Liver (tissue), 9 donors: ENCODE data around the gene SDSL. TPM values are rescaled to one million over a fixed set of nuclear protein-coding genes. Genes with fewer than 3 reads are reported as not detected.

Experiments used
- DNase-seq: peaks from one replicate; pipeline ENCODE4 v3.0.0-alpha.2; 2017; ENCODE audit warnings: low spot score
- H3K27ac ChIP-seq, 2 donors: one replicate each; pipeline ENCODE4 v1.7.0; 2013; ENCODE audit warnings: inconsistent platforms in 2 of 2, low read length in 2 of 2, control low read depth in 1 of 2, low read depth in 1 of 2, mild to moderate bottlenecking in 1 of 2
- H3K27me3 ChIP-seq, 4 donors: one replicate each; pipeline versions ENCODE4 v1.6.1 to v1.7.0; 2013; ENCODE audit warnings: low read length in 3 of 4, inconsistent platforms in 1 of 4, mild to moderate bottlenecking in 1 of 4, moderate library complexity in 1 of 4; ENCODE audit not compliant: control insufficient read depth in 4 of 4, insufficient read depth in 4 of 4
- H3K36me3 ChIP-seq, 4 donors: one replicate each; pipeline versions ENCODE4 v1.6.1 to v1.7.0; 2013; ENCODE audit warnings: low read length in 3 of 4, mild to moderate bottlenecking in 3 of 4, low read depth in 1 of 4, moderate library complexity in 1 of 4; ENCODE audit not compliant: control insufficient read depth in 4 of 4, insufficient read depth in 3 of 4
- H3K4me1 ChIP-seq, 4 donors: one replicate each; pipeline versions ENCODE4 v1.6.1 to v1.7.0; 2013; ENCODE audit warnings: low read length in 3 of 4, mild to moderate bottlenecking in 3 of 4, moderate library complexity in 1 of 4; ENCODE audit not compliant: control insufficient read depth in 4 of 4, insufficient read depth in 4 of 4
- H3K4me3 ChIP-seq, 3 donors: one replicate each; pipeline versions ENCODE4 v1.6.1 to v1.7.0; 2013; ENCODE audit warnings: low read length in 3 of 3, control low read depth in 1 of 3, low read depth in 1 of 3, mild to moderate bottlenecking in 1 of 3
- H3K9ac ChIP-seq, 2 donors: one replicate each; pipeline ENCODE4 v1.7.0; 2013; ENCODE audit warnings: low read length in 2 of 2, mild to moderate bottlenecking in 2 of 2, moderate library complexity in 2 of 2, control low read depth in 1 of 2, low read depth in 1 of 2
- H3K9me3 ChIP-seq, 4 donors: one replicate each; pipeline versions ENCODE4 v1.6.1 to v1.7.0; 2013; ENCODE audit warnings: low read length in 3 of 4; ENCODE audit not compliant: control insufficient read depth in 4 of 4
- EGR1 ChIP-seq, 2 donors: IDR thresholded peaks; 2 replicates each; pipeline ENCODE4 v1.6.1; 2016 to 2018; ENCODE audit warnings: antibody characterized with exemption in 2 of 2, low read depth in 2 of 2
- FOXA1 ChIP-seq: IDR thresholded peaks from 2 replicates; pipeline ENCODE4 v1.6.1; 2016; ENCODE audit warnings: antibody characterized with exemption
- FOXA2 ChIP-seq: IDR thresholded peaks from 2 replicates; pipeline ENCODE4 v1.6.1; 2016; ENCODE audit warnings: antibody characterized with exemption
- GABPA ChIP-seq, 2 donors: IDR thresholded peaks in 1 of 2; conservative IDR thresholded peaks in 1 of 2; 2 replicates each; pipeline ENCODE4 v1.6.1; 2016; ENCODE audit warnings: antibody characterized with exemption in 2 of 2, mild to moderate bottlenecking in 1 of 2, moderate library complexity in 1 of 2
- HNF4A ChIP-seq, 2 donors: conservative IDR thresholded peaks; 2 replicates each; pipeline ENCODE4 v1.6.1; 2016; ENCODE audit warnings: antibody characterized with exemption in 2 of 2, mild to moderate bottlenecking in 2 of 2
- HNF4G ChIP-seq: IDR thresholded peaks from 2 replicates; pipeline ENCODE4 v1.6.1; 2016; ENCODE audit warnings: antibody characterized with exemption
- JUND ChIP-seq, 2 donors: IDR thresholded peaks; 2 replicates each; pipeline ENCODE4 v1.6.1; 2016; ENCODE audit warnings: antibody characterized with exemption in 2 of 2
- NR2F2 ChIP-seq: IDR thresholded peaks from 2 replicates; pipeline ENCODE4 v1.6.1; 2016; ENCODE audit warnings: antibody characterized with exemption
- RAD21 ChIP-seq, 2 donors: IDR thresholded peaks; 2 replicates each; pipeline ENCODE4 v1.6.1; 2016; ENCODE audit warnings: antibody characterized with exemption in 2 of 2, mild to moderate bottlenecking in 2 of 2
- RXRA ChIP-seq, 2 donors: IDR thresholded peaks; 2 replicates each; pipeline ENCODE4 v1.6.1; 2017 to 2018; ENCODE audit warnings: antibody characterized with exemption in 2 of 2, mild to moderate bottlenecking in 1 of 2
- SP1 ChIP-seq: IDR thresholded peaks from 2 replicates; pipeline ENCODE4 v1.6.1; 2018; ENCODE audit warnings: antibody characterized with exemption, mild to moderate bottlenecking
- TAF1 ChIP-seq: conservative IDR thresholded peaks from 2 replicates; pipeline ENCODE4 v1.6.1; 2016; ENCODE audit warnings: antibody characterized with exemption, mild to moderate bottlenecking
- YY1 ChIP-seq: IDR thresholded peaks from 2 replicates; pipeline ENCODE4 v1.6.1; 2016; ENCODE audit warnings: antibody characterized with exemption, mild to moderate bottlenecking
- WGBS: extraction: QIAGEN DNeasy Blood & Tissue Kit; methylation state at CpG from one replicate; pipeline ENCODE4 v1.1.7; 2013; 5-methylcytosine and 5-hydroxymethylcytosine counted together
- polyA plus RNA-seq, 2 donors: library from polyadenylated mRNA; stranded (reverse) in 1 of 2; unstranded in 1 of 2; fragments of 200-250 nt in 1 of 2; fragments of >200 nt in 1 of 2; fragmentation: Nextera tagmentation in 1 of 2; extraction: Ambion mirVana in 1 of 2; gene quantifications; one replicate each; pipeline versions ENCODE4 v1.2.1 to v1.2.3, GENCODE V29; 2013 to 2015
- total RNA-seq, 2 donors: library from RNA; depleted of rRNA; stranded (reverse); fragments of >200 nt; gene quantifications; one replicate each; pipeline ENCODE4 v1.2.3, GENCODE V29; 2014
- TF ChIP-seq, protein P1 (sequence below): fragments of 150-350 bp; IDR thresholded peaks from 2 replicates; pipeline ENCODE4 v1.5.1; 2017; ENCODE audit warnings: improper control_type of control experiment, low read depth, low read length; ENCODE audit not compliant: missing input control
- TF ChIP-seq, protein P2 (sequence below): IDR thresholded peaks from 2 replicates; pipeline ENCODE4 v1.6.1; 2016; ENCODE audit warnings: antibody characterized with exemption
- TF ChIP-seq, protein P3 (sequence below): IDR thresholded peaks from 2 replicates; pipeline ENCODE4 v1.6.1; 2016; ENCODE audit warnings: antibody characterized with exemption, mild to moderate bottlenecking
- TF ChIP-seq, protein P4 (sequence below): IDR thresholded peaks from 2 replicates; pipeline ENCODE4 v1.6.1; 2016; ENCODE audit warnings: antibody characterized with exemption
- donor health status: healthy.
- donor health status: healthy.
- donor health status: healthy.
- donor health status: healthy.
- donor health status: healthy.

Gene SDSL
- total and polyA plus RNA-seq, 4 donors: 22.4 to 93.1 (median 33.7) TPM

DNA sequence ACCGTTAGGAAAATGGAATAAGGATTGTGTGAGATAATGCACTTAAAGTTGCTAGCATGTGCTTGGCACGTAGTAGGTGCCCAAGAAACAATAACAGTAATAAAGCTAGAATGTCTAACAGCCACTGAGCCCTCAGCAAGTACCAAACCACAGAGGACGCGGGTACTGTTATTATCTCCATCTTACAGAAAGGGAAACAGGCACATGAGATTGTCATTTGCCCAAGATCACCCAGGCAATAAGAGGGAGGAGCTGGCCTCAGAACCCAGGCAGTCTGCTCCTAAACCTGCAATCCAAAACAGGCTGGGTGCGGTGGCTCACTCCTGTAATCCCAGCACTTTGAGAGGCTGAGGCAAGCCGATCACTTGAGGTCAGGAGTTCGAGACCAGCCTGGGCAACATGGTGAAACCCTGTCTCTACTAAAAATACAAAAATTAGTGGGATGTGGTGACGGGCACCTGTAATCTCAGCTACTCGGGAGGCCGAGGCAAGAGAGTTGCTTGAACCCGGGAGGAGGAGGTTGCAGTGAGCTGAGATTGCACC is 13.4 kb upstream of the SDSL start:
- Histone ChIP-seq H3K27ac (no peak overlapping the region), H3K27me3 (no peaks in the 10 kb centered on the region), H3K36me3 (no peaks in the 10 kb centered on the region), H3K9ac (no peak overlapping the region), H3K4me1 (peaks cover 9 to 30% (median 23%) of the 10 kb centered on the region in 4 donors), H3K9me3 (no peaks in the 10 kb centered on the region), H3K4me3 (no peak overlapping the region)
- DNase-seq: no peak
- 89% methylated on average over 11 of the region's 11 CpGs for WGBS
- TF ChIP-seq EGR1 (IDR thresholded peaks at IDR 0.05; ENCODE audit: low read depth in 2 of 2) (no peak), RAD21 (IDR thresholded peaks at IDR 0.05) (no peak), FOXA2 (no peak)
- TF ChIP-seq, protein P1, sequence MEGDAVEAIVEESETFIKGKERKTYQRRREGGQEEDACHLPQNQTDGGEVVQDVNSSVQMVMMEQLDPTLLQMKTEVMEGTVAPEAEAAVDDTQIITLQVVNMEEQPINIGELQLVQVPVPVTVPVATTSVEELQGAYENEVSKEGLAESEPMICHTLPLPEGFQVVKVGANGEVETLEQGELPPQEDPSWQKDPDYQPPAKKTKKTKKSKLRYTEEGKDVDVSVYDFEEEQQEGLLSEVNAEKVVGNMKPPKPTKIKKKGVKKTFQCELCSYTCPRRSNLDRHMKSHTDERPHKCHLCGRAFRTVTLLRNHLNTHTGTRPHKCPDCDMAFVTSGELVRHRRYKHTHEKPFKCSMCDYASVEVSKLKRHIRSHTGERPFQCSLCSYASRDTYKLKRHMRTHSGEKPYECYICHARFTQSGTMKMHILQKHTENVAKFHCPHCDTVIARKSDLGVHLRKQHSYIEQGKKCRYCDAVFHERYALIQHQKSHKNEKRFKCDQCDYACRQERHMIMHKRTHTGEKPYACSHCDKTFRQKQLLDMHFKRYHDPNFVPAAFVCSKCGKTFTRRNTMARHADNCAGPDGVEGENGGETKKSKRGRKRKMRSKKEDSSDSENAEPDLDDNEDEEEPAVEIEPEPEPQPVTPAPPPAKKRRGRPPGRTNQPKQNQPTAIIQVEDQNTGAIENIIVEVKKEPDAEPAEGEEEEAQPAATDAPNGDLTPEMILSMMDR: no peak

DNA sequence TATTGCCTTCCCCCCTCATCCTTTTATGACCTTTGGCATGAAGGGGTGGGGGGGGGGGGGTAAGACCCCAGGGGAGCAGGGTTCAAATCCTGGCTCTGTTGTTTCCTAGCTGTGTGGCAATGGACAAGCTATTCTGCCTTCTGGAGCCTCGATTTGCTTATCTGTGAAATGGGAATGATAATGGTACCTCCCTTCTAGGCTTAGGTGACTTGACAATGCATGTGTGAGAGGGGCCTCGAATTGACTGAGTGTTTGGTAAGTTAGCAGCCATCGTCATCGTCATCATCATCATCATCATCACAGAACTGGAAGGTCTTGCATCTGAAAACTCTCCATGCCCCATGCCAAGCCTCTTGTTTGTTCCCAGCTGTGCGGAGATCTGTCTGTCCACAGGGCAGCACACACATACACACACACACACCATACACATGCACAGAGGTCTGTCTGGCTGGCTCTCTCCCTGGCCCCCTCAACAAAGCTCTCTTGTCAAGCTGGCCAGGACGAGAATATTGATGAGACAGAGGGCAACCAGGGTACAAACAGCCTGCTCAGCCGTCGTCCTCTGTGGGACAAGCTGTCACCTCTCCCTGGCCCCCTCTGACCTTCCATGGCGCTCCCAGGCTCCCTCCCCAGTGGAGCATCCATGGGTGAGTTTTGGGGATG is 12.6 kb upstream of the SDSL start:
- DNase-seq: no peak
- Histone ChIP-seq H3K36me3 (no peaks in the 10 kb centered on the region), H3K4me3 (no peak overlapping the region), H3K27ac (peak overlapping the region; percentile 25 to 26), H3K9me3 (no peaks in the 10 kb centered on the region), H3K4me1 (peaks cover 8 to 32% (median 23%) of the 10 kb centered on the region in 4 donors), H3K27me3 (no peaks in the 10 kb centered on the region), H3K9ac (no peak overlapping the region)
- WGBS: 44% methylated on average over 9 of the region's 9 CpGs
- peak in 1 of 2 donors; percentile 12 for TF ChIP-seq HNF4A (conservative IDR thresholded peaks at IDR 0.05)
- peak in 1 of 2 donors; percentile 40 for TF ChIP-seq RXRA (IDR thresholded peaks at IDR 0.05)
- no peak for TF ChIP-seq YY1

GRCh38 chr12:113413488-113413939 is 8.7 kb upstream of the SDSL start:
- H3K27me3 ChIP-seq: no peaks in the 10 kb centered on the region
- no peaks in the 10 kb centered on the region for H3K9me3 ChIP-seq
- H3K27ac ChIP-seq: peak overlapping the region; percentile 52
- H3K9ac ChIP-seq: peak overlapping the region in 1 of 2 donors; percentile 41
- WGBS: 54% methylated on average over 11 of the region's 11 CpGs
- no peak overlapping the region for H3K4me3 ChIP-seq
- peaks cover 1 to 54% (median 36%) of the 10 kb centered on the region in 4 donors for H3K4me1 ChIP-seq
- DNase-seq: peak; percentile 56
- no peaks in the 10 kb centered on the region for H3K36me3 ChIP-seq
- peak; percentile 70 to 93 for TF ChIP-seq EGR1 (IDR thresholded peaks at IDR 0.05; ENCODE audit: low read depth in 2 of 2)
- peak; percentile 30 for TF ChIP-seq HNF4G
- TF ChIP-seq, protein P1: no peak
- TF ChIP-seq TAF1: no peak
- peak; percentile 76 for TF ChIP-seq FOXA1
- TF ChIP-seq RAD21 (IDR thresholded peaks at IDR 0.05): peak; percentile 35 to 47
- TF ChIP-seq NR2F2: no peak
- TF ChIP-seq, protein P2, sequence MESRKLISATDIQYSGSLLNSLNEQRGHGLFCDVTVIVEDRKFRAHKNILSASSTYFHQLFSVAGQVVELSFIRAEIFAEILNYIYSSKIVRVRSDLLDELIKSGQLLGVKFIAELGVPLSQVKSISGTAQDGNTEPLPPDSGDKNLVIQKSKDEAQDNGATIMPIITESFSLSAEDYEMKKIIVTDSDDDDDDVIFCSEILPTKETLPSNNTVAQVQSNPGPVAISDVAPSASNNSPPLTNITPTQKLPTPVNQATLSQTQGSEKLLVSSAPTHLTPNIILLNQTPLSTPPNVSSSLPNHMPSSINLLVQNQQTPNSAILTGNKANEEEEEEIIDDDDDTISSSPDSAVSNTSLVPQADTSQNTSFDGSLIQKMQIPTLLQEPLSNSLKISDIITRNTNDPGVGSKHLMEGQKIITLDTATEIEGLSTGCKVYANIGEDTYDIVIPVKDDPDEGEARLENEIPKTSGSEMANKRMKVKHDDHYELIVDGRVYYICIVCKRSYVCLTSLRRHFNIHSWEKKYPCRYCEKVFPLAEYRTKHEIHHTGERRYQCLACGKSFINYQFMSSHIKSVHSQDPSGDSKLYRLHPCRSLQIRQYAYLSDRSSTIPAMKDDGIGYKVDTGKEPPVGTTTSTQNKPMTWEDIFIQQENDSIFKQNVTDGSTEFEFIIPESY: peak; percentile 84
- TF ChIP-seq FOXA2: peak; percentile 71
- peak; percentile 70 for TF ChIP-seq YY1
- TF ChIP-seq SP1: peak; percentile 96
- TF ChIP-seq, protein P3, sequence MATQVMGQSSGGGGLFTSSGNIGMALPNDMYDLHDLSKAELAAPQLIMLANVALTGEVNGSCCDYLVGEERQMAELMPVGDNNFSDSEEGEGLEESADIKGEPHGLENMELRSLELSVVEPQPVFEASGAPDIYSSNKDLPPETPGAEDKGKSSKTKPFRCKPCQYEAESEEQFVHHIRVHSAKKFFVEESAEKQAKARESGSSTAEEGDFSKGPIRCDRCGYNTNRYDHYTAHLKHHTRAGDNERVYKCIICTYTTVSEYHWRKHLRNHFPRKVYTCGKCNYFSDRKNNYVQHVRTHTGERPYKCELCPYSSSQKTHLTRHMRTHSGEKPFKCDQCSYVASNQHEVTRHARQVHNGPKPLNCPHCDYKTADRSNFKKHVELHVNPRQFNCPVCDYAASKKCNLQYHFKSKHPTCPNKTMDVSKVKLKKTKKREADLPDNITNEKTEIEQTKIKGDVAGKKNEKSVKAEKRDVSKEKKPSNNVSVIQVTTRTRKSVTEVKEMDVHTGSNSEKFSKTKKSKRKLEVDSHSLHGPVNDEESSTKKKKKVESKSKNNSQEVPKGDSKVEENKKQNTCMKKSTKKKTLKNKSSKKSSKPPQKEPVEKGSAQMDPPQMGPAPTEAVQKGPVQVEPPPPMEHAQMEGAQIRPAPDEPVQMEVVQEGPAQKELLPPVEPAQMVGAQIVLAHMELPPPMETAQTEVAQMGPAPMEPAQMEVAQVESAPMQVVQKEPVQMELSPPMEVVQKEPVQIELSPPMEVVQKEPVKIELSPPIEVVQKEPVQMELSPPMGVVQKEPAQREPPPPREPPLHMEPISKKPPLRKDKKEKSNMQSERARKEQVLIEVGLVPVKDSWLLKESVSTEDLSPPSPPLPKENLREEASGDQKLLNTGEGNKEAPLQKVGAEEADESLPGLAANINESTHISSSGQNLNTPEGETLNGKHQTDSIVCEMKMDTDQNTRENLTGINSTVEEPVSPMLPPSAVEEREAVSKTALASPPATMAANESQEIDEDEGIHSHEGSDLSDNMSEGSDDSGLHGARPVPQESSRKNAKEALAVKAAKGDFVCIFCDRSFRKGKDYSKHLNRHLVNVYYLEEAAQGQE: peak; percentile 84
- TF ChIP-seq, protein P4, sequence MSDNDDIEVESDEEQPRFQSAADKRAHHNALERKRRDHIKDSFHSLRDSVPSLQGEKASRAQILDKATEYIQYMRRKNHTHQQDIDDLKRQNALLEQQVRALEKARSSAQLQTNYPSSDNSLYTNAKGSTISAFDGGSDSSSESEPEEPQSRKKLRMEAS: peak; percentile 99
- peak in 1 of 2 donors; percentile 70 for TF ChIP-seq GABPA (IDR thresholded peaks at IDR 0.05 in 1 of 2, conservative IDR thresholded peaks at IDR 0.05 in 1 of 2)
- TF ChIP-seq JUND (IDR thresholded peaks at IDR 0.05): peak; percentile 45 to 90
- peak; percentile 71 to 87 for TF ChIP-seq HNF4A (conservative IDR thresholded peaks at IDR 0.05)
